ENCODE measurements around the gene RTTN. TPM values are rescaled to one million over a fixed set of nuclear protein-coding genes. Genes with fewer than 3 reads are reported as not detected.

The RTTN gene
- total RNA-seq, 2 donors from 2014 or later: 23.9 to 26.7 TPM

DNA sequence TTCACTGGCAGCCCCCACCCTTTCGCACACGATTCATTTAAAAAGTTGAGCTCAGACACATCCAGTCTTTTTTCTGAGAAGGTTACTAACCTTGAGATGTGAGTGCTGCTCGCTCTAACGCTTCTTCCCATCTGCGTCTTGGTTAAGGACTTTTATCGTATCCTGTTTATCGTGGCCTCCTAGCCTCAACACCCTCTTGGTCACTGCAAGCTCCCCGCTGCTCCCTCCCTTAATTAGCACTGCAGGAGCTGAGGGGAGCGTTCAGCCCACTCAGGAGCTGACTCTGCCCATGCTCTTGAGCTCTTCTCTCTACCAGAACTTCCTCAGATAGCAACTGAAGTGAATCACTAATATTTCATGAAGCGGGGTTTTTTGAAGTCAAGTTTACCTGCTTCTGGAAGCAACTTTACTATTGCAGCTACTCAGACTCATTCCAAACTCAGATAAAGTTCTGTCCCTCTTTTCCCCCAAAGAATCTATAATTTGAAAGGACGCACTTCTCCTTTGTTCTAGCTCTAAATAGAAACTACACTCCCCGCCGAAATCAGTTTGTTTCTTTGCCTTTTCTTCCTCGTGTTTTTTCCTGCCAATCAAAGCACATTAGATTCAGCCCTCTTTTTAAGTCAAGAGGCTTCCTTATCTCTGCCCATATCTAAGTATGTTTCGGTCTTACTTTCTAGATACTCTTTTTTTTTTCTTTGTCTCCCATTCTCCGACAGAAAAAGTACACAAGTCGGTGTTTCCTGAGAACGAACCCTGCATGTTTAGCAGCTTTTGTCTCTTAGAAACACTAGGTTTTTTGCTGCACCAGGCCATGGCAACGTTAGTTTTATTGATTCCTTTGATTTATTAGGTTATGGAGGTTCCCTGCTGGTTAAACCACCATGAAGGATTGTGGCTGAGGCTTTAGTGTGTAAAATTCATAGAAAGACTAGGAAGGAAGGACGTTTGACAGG lies 248.5 kb downstream of the RTTN start:
- Mint-ChIP-seq H3K4me3 (no peak overlapping the region), H3K36me3 (ENCODE audit: low read depth) (no peaks in the 10 kb centered on the region), H3K27ac (no peak overlapping the region), H3K27me3 (no peaks in the 10 kb centered on the region), H3K4me1 (peaks cover 28% of the 10 kb centered on the region)
- DNase-seq (no peak), ATAC-seq (peak; percentile 61)
- no peaks in the 10 kb centered on the region for H3K9me3 ChIP-seq (ENCODE audit: control insufficient read depth, low read length, poor library complexity, severe bottlenecking)

DNA sequence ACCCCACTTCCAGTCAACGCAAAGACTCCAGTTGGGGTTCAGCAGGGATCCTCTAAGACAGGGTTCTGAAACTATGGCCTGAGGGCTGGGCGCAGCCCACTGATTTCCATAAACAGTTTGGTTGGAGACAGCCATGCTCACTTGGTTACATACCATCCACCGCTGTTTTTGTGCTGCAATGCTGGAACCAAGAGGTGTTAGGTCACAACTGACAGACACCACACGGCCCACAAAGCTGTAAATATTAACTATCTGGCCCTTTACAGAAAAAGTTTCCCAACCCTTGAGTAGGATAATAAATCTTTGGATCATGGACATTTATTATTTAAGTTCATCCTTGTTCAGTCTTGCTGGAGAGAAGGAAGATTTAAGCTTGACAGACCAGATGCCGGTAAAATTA lies 249.4 kb downstream of the RTTN start:
- no peak for DNase-seq
- H3K9me3 ChIP-seq (ENCODE audit: control insufficient read depth, low read length, poor library complexity, severe bottlenecking): no peaks in the 10 kb centered on the region
- Mint-ChIP-seq H3K4me3 (no peak overlapping the region), H3K36me3 (ENCODE audit: low read depth) (peaks cover 3% of the 10 kb centered on the region), H3K27ac (no peak overlapping the region), H3K4me1 (peaks cover 34% of the 10 kb centered on the region), H3K27me3 (no peaks in the 10 kb centered on the region)
- no peak for ATAC-seq

DNA sequence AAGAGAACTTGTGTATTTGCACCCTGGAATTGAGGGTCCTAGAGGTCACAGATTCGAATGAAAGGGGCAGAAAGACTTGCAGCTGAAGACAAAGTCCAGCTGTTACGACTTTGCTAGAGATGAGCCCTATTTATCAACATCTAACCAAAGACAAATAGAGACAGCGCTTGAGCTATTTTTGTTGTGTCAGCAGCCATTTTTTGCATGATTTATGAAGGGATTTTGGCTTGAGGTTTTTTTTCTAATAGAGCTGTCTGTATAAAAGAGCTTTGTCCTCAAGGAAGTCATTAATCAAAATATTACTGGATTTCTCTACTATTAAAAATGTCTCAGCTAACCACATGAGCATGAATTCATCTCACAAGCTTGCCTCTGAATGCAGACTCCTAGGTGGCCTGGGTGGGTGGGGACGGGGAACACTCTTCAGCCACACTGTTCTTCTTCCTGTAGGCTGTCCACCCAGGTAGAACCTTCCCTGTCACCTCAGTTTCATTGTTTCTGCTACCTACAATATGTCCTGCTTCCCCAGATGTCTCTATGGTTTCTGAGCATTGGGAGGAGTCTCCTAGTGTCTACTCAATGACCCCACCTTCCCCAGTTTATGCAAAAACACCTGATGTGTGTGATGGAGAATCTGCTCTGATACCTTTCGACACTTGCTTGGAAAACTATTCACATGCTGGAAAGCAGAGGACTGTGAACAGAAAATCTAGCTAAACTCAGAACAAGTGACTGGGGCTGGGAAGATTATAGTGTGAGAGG lies 250.6 kb downstream of the RTTN start:
- H3K4me3 Mint-ChIP-seq: no peak overlapping the region
- DNase-seq: no peak
- no peak overlapping the region for H3K27ac Mint-ChIP-seq
- no peaks in the 10 kb centered on the region for H3K27me3 Mint-ChIP-seq
- ATAC-seq: peak; percentile 32
- peaks cover 34% of the 10 kb centered on the region for H3K4me1 Mint-ChIP-seq
- no peaks in the 10 kb centered on the region for H3K9me3 ChIP-seq (ENCODE audit: control insufficient read depth, low read length, poor library complexity, severe bottlenecking)
- H3K36me3 Mint-ChIP-seq (ENCODE audit: low read depth): peaks cover 3% of the 10 kb centered on the region

GRCh38 chr18:69953191-69953590 lies 252.3 kb downstream of the RTTN start:
- no peak overlapping the region for H3K27ac Mint-ChIP-seq

More at GRCh38 chr18:69953191-69953590, 252.3 kb downstream of the RTTN start:
- Mint-ChIP-seq H3K4me1 (peaks cover 25% of the 10 kb centered on the region), H3K36me3 (ENCODE audit: low read depth) (peaks cover 3% of the 10 kb centered on the region), H3K27me3 (no peaks in the 10 kb centered on the region), H3K4me3 (peak overlapping the region; percentile 21)
- no peak for ATAC-seq
- no peaks in the 10 kb centered on the region for H3K9me3 ChIP-seq (ENCODE audit: control insufficient read depth, low read length, poor library complexity, severe bottlenecking)
- no peak for DNase-seq

Other genes with a start within 250 kb of the RTTN start
- 1 to 10 TPM in 1 of 2 donors, under 1 TPM in 1; 0.87 to 2.9 TPM for gene SOCS6, start 83.4 kb upstream of the RTTN start, total RNA-seq

Measured in T-helper 17 cell (primary cell).